Testis (tissue), 3 donors: ENCODE data around the gene TOM1L2. TPM values are rescaled to one million over a fixed set of nuclear protein-coding genes. Genes with fewer than 3 reads are reported as not detected.

Experiments
- DNase-seq: peaks from one replicate; pipeline ENCODE4 v3.0.0-alpha.2; 2019
- H3K27ac ChIP-seq, 2 donors: fragments of 200-600 bp; sonication (generic); one replicate each; pipeline ENCODE4 v1.5.1; 2019
- H3K27me3 ChIP-seq: fragments of 200-600 bp; sonication (generic); one replicate; pipeline ENCODE4 v1.5.1; 2019
- H3K36me3 ChIP-seq: fragments of 200-600 bp; sonication (generic); one replicate; pipeline ENCODE4 v1.5.1; 2017; ENCODE audit warnings: low read depth; ENCODE audit errors: missing control alignments
- H3K4me1 ChIP-seq: fragments of 200-600 bp; sonication (generic); one replicate; pipeline ENCODE4 v1.5.1; 2019
- H3K4me3 ChIP-seq, 2 donors: fragments of 200-600 bp; sonication (generic); one replicate each; pipeline ENCODE4 v1.5.1; 2017 to 2019
- H3K9me3 ChIP-seq: fragments of 200-600 bp; sonication (generic); one replicate; pipeline ENCODE4 v1.5.1; 2017
- POLR2A ChIP-seq: fragments of 450-650 bp; IDR thresholded peaks from one replicate; pipeline ENCODE4 v1.6.1; 2017; ENCODE audit warnings: antibody characterized with exemption, mild to moderate bottlenecking, moderate library complexity
- WGBS, 2 donors: methylation state at CpG; one replicate each; pipeline ENCODE4 v1.1.5; 2018; 5-methylcytosine and 5-hydroxymethylcytosine counted together
- intact Hi-C: fragments of 100-400 bp; cut with DNase I; formaldehyde crosslinking; loops from one replicate; pipeline ENCODE4 v1.15.1; 2023; ENCODE audit warnings: low total_unique reads
- polyA plus RNA-seq: library from polyadenylated mRNA; stranded (reverse); fragments of 350-450 nt; fragmentation: Illumina TruSeq; extraction: RNeasy Lipid Tissue Mini Kit (QIAGEN cat#74804); gene quantifications from one replicate; pipeline ENCODE4 v1.2.3, GENCODE V29; 2014; ENCODE audit warnings: low read depth, low replicate concordance; ENCODE audit not compliant: insufficient read depth
- total RNA-seq, 2 donors: library from RNA; depleted of rRNA; stranded (reverse); fragments of >200 nt; gene quantifications; one replicate each; pipeline ENCODE4 v1.2.3, GENCODE V29; 2016
- TF ChIP-seq, protein P1 (sequence below), 3 experiments: fragments of 450-650 bp in 2 of 3; fragments of 200-600 bp in 1 of 3; sonication (generic) in 1 of 3; IDR thresholded peaks; one replicate each; pipeline ENCODE4 v1.5.1; 2016 to 2019; ENCODE audit warnings: antibody characterized with exemption in 3 of 3, mild to moderate bottlenecking in 2 of 3, moderate library complexity in 1 of 3

TOM1L2 gene
- total and polyA plus RNA-seq, 3 donors from 2014 or later = 92.4 to 221 (median 218) TPM

DNA sequence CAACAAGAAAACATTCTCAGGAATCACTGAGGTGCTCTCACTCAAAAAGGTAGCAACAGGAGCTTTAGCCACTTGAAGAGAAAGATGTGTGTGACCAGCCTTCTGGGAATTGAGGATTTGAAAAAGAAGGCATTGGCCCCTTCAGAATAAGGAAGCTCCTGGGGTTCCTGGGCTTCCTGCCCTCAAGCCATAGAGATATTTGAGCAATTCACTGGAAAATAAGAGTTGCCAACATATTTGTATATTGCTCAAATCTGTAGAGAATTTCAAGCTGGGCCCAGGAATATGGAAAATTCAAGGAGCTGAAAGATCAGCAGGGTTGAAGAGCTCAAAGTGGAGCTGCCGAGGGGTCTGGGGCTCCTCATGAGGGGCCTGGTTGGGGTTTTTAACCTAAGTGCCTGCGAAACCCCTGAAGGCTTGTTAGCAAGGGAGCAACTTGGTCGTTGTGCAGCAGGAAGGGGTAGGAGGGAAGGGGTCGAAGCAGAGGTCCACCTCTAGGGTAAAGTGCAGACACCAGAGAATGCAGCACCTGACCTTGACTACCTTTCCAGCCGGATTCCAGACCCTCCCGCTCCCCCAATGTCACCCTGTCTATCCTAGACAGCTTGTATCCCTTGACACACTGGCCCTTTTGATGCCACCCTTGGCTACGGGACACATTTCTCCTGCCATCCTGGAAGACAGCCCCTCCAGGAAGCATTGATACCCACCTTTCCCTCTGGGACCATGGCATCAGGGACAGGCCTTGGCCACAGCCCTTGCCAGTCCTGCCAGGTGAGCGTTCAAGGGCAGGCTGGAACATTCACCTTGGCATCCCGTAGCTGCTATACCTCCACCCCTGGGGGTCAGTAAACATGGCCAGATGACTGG, 67.8 kb downstream of the TOM1L2 start:
- WGBS, 2 donors = 79 to 85% methylated on average over 8 to 9 of the region's 9 CpGs
- Histone ChIP-seq H3K27ac (no peak overlapping the region), H3K4me1 (peaks cover 36% of the 10 kb centered on the region), H3K9me3 (no peaks in the 10 kb centered on the region), H3K27me3 (no peaks in the 10 kb centered on the region), H3K36me3 (no peaks in the 10 kb centered on the region), H3K4me3 (no peak overlapping the region)
- TF ChIP-seq POLR2A = no peak
- intact Hi-C loops = no loop called here
- no peak for DNase-seq

DNA sequence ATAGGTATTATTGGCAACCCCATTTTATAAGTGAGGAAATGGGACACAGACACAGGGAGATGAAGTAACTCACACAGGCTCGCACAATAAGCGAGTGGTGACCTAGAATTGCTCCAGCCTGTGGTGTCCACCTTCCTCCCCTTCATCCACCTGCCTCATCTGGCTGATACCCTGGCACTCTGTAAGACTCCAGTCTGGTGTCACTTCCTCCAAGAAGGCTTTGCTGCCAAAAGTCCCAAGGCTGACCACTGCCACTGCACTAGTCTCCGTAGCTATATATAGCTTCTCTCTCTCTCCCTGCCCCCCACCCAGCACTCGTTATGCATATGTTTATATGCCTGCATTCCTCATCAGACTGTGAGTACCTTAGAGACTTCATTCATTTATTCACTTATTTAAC, 69.3 kb downstream of the TOM1L2 start:
- peaks cover 36% of the 10 kb centered on the region for H3K4me1 ChIP-seq
- intact Hi-C loops = no loop called here
- no peak overlapping the region for H3K4me3 ChIP-seq
- no peaks in the 10 kb centered on the region for H3K27me3 ChIP-seq
- no peak for DNase-seq
- H3K27ac ChIP-seq = no peak overlapping the region
- WGBS, 2 donors = 85 to 88% methylated on average over 4 of the region's 4 CpGs
- TF ChIP-seq POLR2A = no peak
- TF ChIP-seq, protein P1, sequence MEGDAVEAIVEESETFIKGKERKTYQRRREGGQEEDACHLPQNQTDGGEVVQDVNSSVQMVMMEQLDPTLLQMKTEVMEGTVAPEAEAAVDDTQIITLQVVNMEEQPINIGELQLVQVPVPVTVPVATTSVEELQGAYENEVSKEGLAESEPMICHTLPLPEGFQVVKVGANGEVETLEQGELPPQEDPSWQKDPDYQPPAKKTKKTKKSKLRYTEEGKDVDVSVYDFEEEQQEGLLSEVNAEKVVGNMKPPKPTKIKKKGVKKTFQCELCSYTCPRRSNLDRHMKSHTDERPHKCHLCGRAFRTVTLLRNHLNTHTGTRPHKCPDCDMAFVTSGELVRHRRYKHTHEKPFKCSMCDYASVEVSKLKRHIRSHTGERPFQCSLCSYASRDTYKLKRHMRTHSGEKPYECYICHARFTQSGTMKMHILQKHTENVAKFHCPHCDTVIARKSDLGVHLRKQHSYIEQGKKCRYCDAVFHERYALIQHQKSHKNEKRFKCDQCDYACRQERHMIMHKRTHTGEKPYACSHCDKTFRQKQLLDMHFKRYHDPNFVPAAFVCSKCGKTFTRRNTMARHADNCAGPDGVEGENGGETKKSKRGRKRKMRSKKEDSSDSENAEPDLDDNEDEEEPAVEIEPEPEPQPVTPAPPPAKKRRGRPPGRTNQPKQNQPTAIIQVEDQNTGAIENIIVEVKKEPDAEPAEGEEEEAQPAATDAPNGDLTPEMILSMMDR (IDR thresholded peaks at IDR 0.05) = no peak
- H3K9me3 ChIP-seq = no peaks in the 10 kb centered on the region
- no peaks in the 10 kb centered on the region for H3K36me3 ChIP-seq

DNA sequence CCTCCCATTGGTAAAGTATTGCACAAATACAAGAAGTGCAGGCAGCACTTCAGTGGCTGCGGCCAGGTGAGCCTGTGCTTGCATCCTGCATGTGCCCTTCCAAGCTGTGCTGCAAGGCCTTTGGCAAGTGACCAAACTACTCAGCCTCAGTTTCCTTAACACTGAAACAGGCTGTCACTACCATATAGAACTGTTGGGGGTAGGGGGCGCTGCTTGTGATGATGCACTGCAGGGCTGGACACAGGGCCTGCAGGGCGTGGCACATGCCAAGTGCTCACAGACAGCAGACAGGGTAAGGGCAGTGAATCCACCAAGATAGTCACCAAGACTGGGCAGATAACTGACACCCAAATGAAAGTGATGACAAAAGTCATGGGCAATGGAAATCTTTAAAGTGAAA, 69.8 kb downstream of the TOM1L2 start:
- Histone ChIP-seq H3K36me3 (no peaks in the 10 kb centered on the region), H3K27ac (no peak overlapping the region), H3K9me3 (no peaks in the 10 kb centered on the region), H3K4me1 (peaks cover 34% of the 10 kb centered on the region), H3K4me3 (no peak overlapping the region), H3K27me3 (no peaks in the 10 kb centered on the region)
- TF ChIP-seq, protein P1 (IDR thresholded peaks at IDR 0.05) = no peak
- no peak for TF ChIP-seq POLR2A
- 100% methylated on average over 1 to 3 of the region's 3 CpGs for WGBS, 2 donors
- no peak for DNase-seq
- intact Hi-C loops = no loop called here

DNA sequence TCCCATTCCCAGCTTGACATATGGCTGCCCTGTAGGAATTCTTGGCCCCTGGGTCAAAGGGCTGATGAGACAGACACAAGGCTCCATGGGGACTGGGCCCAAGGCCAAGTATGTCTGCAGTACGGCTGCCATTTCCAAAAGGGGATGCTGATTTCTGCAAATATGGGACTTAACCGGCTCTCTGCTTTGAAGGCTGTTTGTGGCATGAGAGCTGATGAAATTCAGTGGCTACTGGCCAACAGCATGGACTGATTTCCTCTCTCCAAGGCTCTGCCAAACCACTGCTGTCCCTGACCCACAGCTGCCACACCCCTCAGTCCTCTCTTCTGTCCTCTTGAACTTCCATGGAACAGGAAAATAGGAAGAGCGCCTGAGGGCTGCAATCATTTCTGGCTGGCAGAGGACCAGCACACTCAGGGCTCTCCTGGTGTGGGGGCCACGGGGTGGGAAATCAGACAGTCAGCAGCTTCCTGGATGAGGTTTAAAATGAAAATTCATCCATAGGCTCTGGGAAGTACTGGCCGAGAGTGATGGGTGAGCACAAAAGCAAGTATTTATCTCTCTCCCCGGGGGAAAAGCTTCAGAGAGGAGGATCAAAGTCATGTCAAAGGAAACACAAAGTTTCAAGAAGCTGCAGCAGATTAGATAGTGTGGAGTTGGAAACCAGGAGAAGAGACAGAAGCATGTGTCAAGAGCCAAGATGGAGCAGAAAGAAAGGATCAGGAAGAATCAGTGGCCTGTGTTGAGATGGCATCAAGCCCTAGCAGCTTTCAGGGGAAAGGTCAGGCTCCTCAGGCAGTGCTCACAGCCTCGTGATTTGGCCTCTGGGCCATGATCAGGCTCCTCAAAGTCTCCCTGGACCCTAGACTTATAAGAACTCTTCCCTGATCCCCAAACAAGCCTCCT, 71.3 kb downstream of the TOM1L2 start:
- 20 to 25% methylated on average over 7 of the region's 7 CpGs for WGBS, 2 donors
- Histone ChIP-seq H3K27me3 (no peaks in the 10 kb centered on the region), H3K36me3 (no peaks in the 10 kb centered on the region), H3K4me3 (no peak overlapping the region), H3K9me3 (no peaks in the 10 kb centered on the region), H3K4me1 (peaks cover 30% of the 10 kb centered on the region), H3K27ac (peak overlapping the region in 1 of 2 donors; percentile 50)
- DNase-seq = peak; percentile 90
- intact Hi-C loops = no loop called here
- no peak for TF ChIP-seq POLR2A
- TF ChIP-seq, protein P1 (IDR thresholded peaks at IDR 0.05) = no peak

DNA sequence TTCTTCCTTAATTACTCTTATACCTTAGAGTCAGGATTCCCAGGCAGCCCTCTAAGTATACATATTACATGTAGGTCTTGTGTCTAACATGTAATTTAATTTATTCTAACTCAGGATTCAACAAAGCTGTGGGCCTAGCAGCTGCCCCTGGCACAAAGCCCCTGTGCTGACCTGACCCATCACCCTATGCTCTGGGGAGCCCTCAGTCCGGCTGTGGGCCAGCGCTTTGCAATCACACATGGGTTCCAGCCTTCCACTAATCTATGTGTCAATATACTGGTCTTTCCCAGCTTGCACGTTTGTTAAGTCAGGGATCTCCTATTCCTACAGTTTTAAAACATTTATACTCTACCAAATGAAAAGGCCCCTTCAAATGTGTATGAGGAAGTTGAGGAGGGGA, 72.7 kb downstream of the TOM1L2 start:
- no peak overlapping the region for H3K27ac ChIP-seq
- H3K27me3 ChIP-seq = no peaks in the 10 kb centered on the region
- TF ChIP-seq, protein P1 (IDR thresholded peaks at IDR 0.05) = no peak
- TF ChIP-seq POLR2A = no peak
- WGBS, 2 donors = 71 to 72% methylated on average over 3 of the region's 3 CpGs
- no peaks in the 10 kb centered on the region for H3K36me3 ChIP-seq
- no peaks in the 10 kb centered on the region for H3K9me3 ChIP-seq
- H3K4me1 ChIP-seq = peaks cover 30% of the 10 kb centered on the region
- no peak overlapping the region for H3K4me3 ChIP-seq
- no peak for DNase-seq
- intact Hi-C loops = loop anchor here (10.0 kb wide), 1 partner anchor 135 kb away; the partner anchor contains the start of genes ATPAF2 and GID4
